A549 (cell line): Measurements from ENCODE around the gene GRID1. TPM values are rescaled to one million over a fixed set of nuclear protein-coding genes. Genes with fewer than 3 reads are reported as not detected.

Experiments used
- ATAC-seq, 2 experiments: fragments of 200-7000 bp in 1 of 2; fragments of >200 bp in 1 of 2; cut with Nextera tagmentation in 1 of 2; cut with Tn5 transposase in 1 of 2; 3 replicates each; pipeline versions ENCODE4 v1.8.0 to v1.9.1; 2018 to 2020; ENCODE audit warnings: mild to moderate bottlenecking in 1 of 2, moderate library complexity in 1 of 2
- CTCF ChIA-PET: fragments of 300-600 bp; sonication (Branson Sonifier 250); formaldehyde crosslinking; extraction: SDS; loops from one replicate; lab custom pipeline; 2021; ENCODE audit warnings: antibody characterized with exemption, inconsistent platforms; lab: Yijun Ruan, JAX
- POLR2A ChIA-PET: fragments of 350-600 bp; formaldehyde crosslinking; extraction: SDS; loops from one replicate; lab custom pipeline; 2021; ENCODE audit warnings: antibody characterized with exemption, inconsistent platforms; lab: Yijun Ruan, JAX
- DNase-seq, 2 experiments: peaks; one replicate each; pipeline versions ENCODE4 v3.0.0 to v3.0.0-alpha.2; 2011 to 2016; ENCODE audit warnings: low read depth in 1 of 2, low spot score in 1 of 2
- FAIRE-seq: peaks from 2 replicates; lab custom pipeline; 2011; peaks lifted over from hg19 to GRCh38; lab: Jason Lieb, UNC
- H3K27ac ChIP-seq, 2 experiments: fragments of >200 bp; sonication (Bioruptor Twin); formaldehyde crosslinking; 3 replicates each; pipeline ENCODE4 v1.5.1; 2016 to 2017
- H3K4me1 ChIP-seq: fragments of >200 bp; sonication (Bioruptor Twin); formaldehyde crosslinking; 3 replicates; pipeline ENCODE4 v1.6.1; 2016
- H3K4me2 ChIP-seq: fragments of >200 bp; sonication (Bioruptor Twin); formaldehyde crosslinking; 3 replicates; pipeline ENCODE4 v1.6.1; 2016
- H3K4me3 ChIP-seq: fragments of >200 bp; sonication (Bioruptor Twin); formaldehyde crosslinking; 3 replicates; pipeline ENCODE4 v1.5.1; 2016
- H3K9me3 ChIP-seq: fragments of >200 bp; sonication (Bioruptor Twin); formaldehyde crosslinking; 3 replicates; pipeline ENCODE4 v1.6.1; 2016
- BHLHE40 ChIP-seq: IDR thresholded peaks from 2 replicates; pipeline ENCODE4 v1.6.1; 2012; ENCODE audit warnings: low read depth, low read length, inconsistent platforms
- CBX8 ChIP-seq: fragments of 200-600 bp; sonication (generic); IDR thresholded peaks from 2 replicates; pipeline ENCODE4 v1.6.1; 2016
- CEBPB ChIP-seq, 2 experiments: fragments of >200 bp in 1 of 2; sonication (Bioruptor Twin) in 1 of 2; formaldehyde crosslinking in 1 of 2; IDR thresholded peaks; 2 replicates each; pipeline ENCODE4 v1.6.1; 2012 to 2016
- CTCF ChIP-seq: fragments of >200 bp; sonication (Bioruptor Twin); formaldehyde crosslinking; IDR thresholded peaks from 3 replicates; pipeline ENCODE4 v1.5.1; 2016
- E2F6 ChIP-seq: IDR thresholded peaks from 2 replicates; pipeline ENCODE4 v1.6.1; 2012; ENCODE audit warnings: low read depth, borderline replicate concordance
- EHF ChIP-seq: fragments of 250-450 bp; sonication (Bioruptor Pico); IDR thresholded peaks from 2 replicates; pipeline ENCODE4 v1.5.0; 2020; ENCODE audit warnings: mild to moderate bottlenecking
- EHMT2 ChIP-seq: fragments of 200-600 bp; sonication (generic); IDR thresholded peaks from 2 replicates; pipeline ENCODE4 v1.6.1; 2016; ENCODE audit warnings: antibody characterized with exemption, low read depth, mild to moderate bottlenecking, moderate library complexity
- FOSL2 ChIP-seq, 2 experiments: fragments of 450-650 bp in 1 of 2; fragments of >200 bp in 1 of 2; sonication (Bioruptor Twin) in 1 of 2; formaldehyde crosslinking; IDR thresholded peaks; 2 replicates each; pipeline versions ENCODE4 v1.5.0 to v1.6.1; 2016 to 2020; ENCODE audit warnings: mild to moderate bottlenecking in 1 of 2, moderate library complexity in 1 of 2
- HDAC2 ChIP-seq: fragments of 200-600 bp; sonication (generic); IDR thresholded peaks from 2 replicates; pipeline ENCODE4 v1.6.1; 2016
- HES2 ChIP-seq: fragments of >200 bp; sonication (Bioruptor Twin); formaldehyde crosslinking; IDR thresholded peaks from 2 replicates; pipeline ENCODE4 v1.6.1; 2016
- HEYL ChIP-seq: fragments of 250-450 bp; sonication (Bioruptor Pico); IDR thresholded peaks from 2 replicates; pipeline ENCODE4 v1.8.0; 2021; ENCODE audit warnings: mild to moderate bottlenecking, moderate library complexity
- HOXA7 ChIP-seq: fragments of 250-450 bp; sonication (Bioruptor Pico); IDR thresholded peaks from 2 replicates; pipeline ENCODE4 v1.5.0; 2020; ENCODE audit warnings: mild to moderate bottlenecking, moderate library complexity
- HOXB13 ChIP-seq: fragments of 250-450 bp; sonication (Bioruptor Pico); IDR thresholded peaks from 2 replicates; pipeline ENCODE4 v1.5.0; 2020; ENCODE audit warnings: low read depth, mild to moderate bottlenecking, moderate library complexity
- JUN ChIP-seq, 2 experiments: fragments of >200 bp; sonication (Bioruptor Twin); formaldehyde crosslinking; IDR thresholded peaks; 2 replicates in 1 of 2; 3 replicates in 1 of 2; pipeline ENCODE4 v1.6.1; 2016 to 2017
- JUNB ChIP-seq: fragments of >200 bp; sonication (Bioruptor Twin); formaldehyde crosslinking; IDR thresholded peaks from 2 replicates; pipeline ENCODE4 v1.6.1; 2016
- KDM1A ChIP-seq: fragments of 200-600 bp; sonication (generic); IDR thresholded peaks from 2 replicates; pipeline ENCODE4 v1.6.1; 2016; ENCODE audit warnings: low read depth, mild to moderate bottlenecking
- MAZ ChIP-seq: fragments of 150-350 bp; IDR thresholded peaks from 2 replicates; pipeline ENCODE4 v1.6.1; 2014; ENCODE audit warnings: antibody characterized with exemption, low read depth, low read length, borderline replicate concordance
- MYC ChIP-seq: IDR thresholded peaks from 2 replicates; pipeline ENCODE4 v1.6.1; 2012; ENCODE audit warnings: mild to moderate bottlenecking, inconsistent platforms, low read length, improper control_type of control experiment, borderline replicate concordance
- RAD21 ChIP-seq, 2 experiments: fragments of >200 bp in 1 of 2; sonication (Bioruptor Twin) in 1 of 2; formaldehyde crosslinking in 1 of 2; IDR thresholded peaks in 1 of 2; conservative IDR thresholded peaks in 1 of 2; 2 replicates in 1 of 2; 3 replicates in 1 of 2; pipeline ENCODE4 v1.6.1; 2012 to 2018; ENCODE audit warnings: inconsistent platforms in 1 of 2
- SREBF2 ChIP-seq: fragments of 450-650 bp; IDR thresholded peaks from 2 replicates; pipeline ENCODE4 v1.6.1; 2014; ENCODE audit warnings: mild to moderate bottlenecking, moderate library complexity
- TFCP2L1 ChIP-seq: fragments of 250-450 bp; sonication (Bioruptor Pico); IDR thresholded peaks from 2 replicates; pipeline ENCODE4 v1.5.0; 2021; ENCODE audit warnings: mild to moderate bottlenecking
- ZFP36 ChIP-seq: fragments of 450-650 bp; IDR thresholded peaks from 2 replicates; pipeline ENCODE4 v1.6.1; 2014; ENCODE audit warnings: borderline replicate concordance; ENCODE audit not compliant: partially characterized antibody
- ZNF302 ChIP-seq: fragments of 250-450 bp; sonication (Bioruptor Pico); IDR thresholded peaks from 2 replicates; pipeline ENCODE4 v1.9.0; 2021; ENCODE audit warnings: inconsistent platforms, mild to moderate bottlenecking, moderate library complexity
- WGBS: methylation state at CpG from one replicate; pipeline ENCODE4 v1.1.6; 2017; ENCODE audit errors: missing lambda C conversion rate; 5-methylcytosine and 5-hydroxymethylcytosine counted together
- polyA plus RNA-seq, 4 experiments: library from polyadenylated mRNA; depleted of rRNA in 3 of 4; stranded (reverse); fragments of >200 nt; fragmentation: RNase III in 1 of 4; extraction: RNeasy Plus Mini Kit Qiagen cat#74134 plus additional on column Dnase treatment in 1 of 4; gene quantifications; 2 replicates in 3 of 4; 3 replicates in 1 of 4; pipeline ENCODE4 v1.2.3, GENCODE V29; 2011 to 2017
- TF ChIP-seq, protein P1 (sequence below): fragments of 250-450 bp; sonication (Bioruptor Pico); IDR thresholded peaks from 2 replicates; pipeline ENCODE4 v1.5.0; 2021; ENCODE audit warnings: mild to moderate bottlenecking, moderate library complexity, borderline replicate concordance
- TF ChIP-seq, protein P2 (sequence below): fragments of >200 bp; sonication (Bioruptor Twin); formaldehyde crosslinking; IDR thresholded peaks from 3 replicates; pipeline ENCODE4 v1.6.1; 2016
- TF ChIP-seq, protein P3 (sequence below): IDR thresholded peaks from 2 replicates; pipeline ENCODE4 v1.6.1; 2012
- TF ChIP-seq, protein P4 (sequence below): fragments of 150-350 bp; IDR thresholded peaks from 2 replicates; pipeline ENCODE4 v1.6.1; 2014; ENCODE audit warnings: low read depth, mild to moderate bottlenecking, low read length

The GRID1 gene
- polyA plus RNA-seq, 2 of the 4 experiments (the other 2 are of a cell fraction) = 0.14 to 0.30 TPM

DNA sequence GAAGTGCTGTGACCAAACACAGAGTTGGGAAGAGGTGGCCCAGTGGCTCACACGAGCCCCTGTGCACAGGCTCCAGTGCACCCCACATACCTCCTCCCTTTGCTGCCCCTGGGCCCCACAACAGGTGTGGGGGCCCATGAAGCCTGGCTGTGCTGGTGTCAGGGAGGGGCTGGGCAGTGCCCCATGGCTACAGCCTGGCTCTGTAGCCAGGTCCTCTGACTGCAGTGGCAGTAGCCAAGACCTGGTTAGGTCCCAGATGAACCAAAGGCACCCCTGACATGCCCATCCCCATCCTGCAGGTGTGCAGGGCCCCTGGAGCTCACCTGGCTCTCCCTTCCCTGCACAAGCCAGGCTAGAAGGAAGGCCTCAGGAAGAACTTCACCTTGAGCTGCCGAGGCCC, 176.3 kb downstream of the GRID1 start:
- no peak for FAIRE-seq

GRCh38 chr10:86189891-86190290, 176.7 kb downstream of the GRID1 start:
- TF ChIP-seq JUN (IDR thresholded peaks at IDR 0.05) = no peak
- TF ChIP-seq CBX8 = no peak
- no peak for TF ChIP-seq MAZ
- TF ChIP-seq, protein P1, sequence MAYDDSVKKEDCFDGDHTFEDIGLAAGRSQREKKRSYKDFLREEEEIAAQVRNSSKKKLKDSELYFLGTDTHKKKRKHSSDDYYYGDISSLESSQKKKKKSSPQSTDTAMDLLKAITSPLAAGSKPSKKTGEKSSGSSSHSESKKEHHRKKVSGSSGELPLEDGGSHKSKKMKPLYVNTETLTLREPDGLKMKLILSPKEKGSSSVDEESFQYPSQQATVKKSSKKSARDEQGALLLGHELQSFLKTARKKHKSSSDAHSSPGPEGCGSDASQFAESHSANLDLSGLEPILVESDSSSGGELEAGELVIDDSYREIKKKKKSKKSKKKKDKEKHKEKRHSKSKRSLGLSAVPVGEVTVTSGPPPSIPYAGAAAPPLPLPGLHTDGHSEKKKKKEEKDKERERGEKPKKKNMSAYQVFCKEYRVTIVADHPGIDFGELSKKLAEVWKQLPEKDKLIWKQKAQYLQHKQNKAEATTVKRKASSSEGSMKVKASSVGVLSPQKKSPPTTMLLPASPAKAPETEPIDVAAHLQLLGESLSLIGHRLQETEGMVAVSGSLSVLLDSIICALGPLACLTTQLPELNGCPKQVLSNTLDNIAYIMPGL (CRISPR knock-in tag) = no peak
- TF ChIP-seq HOXB13 (CRISPR knock-in tag) = no peak
- no peak for TF ChIP-seq TFCP2L1 (CRISPR knock-in tag)
- TF ChIP-seq CEBPB (IDR thresholded peaks at IDR 0.05) = no peak
- no peak for TF ChIP-seq JUNB
- TF ChIP-seq, protein P2, sequence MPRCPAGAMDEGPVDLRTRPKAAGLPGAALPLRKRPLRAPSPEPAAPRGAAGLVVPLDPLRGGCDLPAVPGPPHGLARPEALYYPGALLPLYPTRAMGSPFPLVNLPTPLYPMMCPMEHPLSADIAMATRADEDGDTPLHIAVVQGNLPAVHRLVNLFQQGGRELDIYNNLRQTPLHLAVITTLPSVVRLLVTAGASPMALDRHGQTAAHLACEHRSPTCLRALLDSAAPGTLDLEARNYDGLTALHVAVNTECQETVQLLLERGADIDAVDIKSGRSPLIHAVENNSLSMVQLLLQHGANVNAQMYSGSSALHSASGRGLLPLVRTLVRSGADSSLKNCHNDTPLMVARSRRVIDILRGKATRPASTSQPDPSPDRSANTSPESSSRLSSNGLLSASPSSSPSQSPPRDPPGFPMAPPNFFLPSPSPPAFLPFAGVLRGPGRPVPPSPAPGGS = no peak
- TF ChIP-seq HES2 = no peak
- TF ChIP-seq FOSL2 (IDR thresholded peaks at IDR 0.05) = no peak
- TF ChIP-seq FOSL2 (CRISPR knock-in tag; IDR thresholded peaks at IDR 0.05) = no peak
- TF ChIP-seq, protein P3, sequence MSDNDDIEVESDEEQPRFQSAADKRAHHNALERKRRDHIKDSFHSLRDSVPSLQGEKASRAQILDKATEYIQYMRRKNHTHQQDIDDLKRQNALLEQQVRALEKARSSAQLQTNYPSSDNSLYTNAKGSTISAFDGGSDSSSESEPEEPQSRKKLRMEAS = no peak
- TF ChIP-seq EHMT2 = no peak
- TF ChIP-seq, protein P4, sequence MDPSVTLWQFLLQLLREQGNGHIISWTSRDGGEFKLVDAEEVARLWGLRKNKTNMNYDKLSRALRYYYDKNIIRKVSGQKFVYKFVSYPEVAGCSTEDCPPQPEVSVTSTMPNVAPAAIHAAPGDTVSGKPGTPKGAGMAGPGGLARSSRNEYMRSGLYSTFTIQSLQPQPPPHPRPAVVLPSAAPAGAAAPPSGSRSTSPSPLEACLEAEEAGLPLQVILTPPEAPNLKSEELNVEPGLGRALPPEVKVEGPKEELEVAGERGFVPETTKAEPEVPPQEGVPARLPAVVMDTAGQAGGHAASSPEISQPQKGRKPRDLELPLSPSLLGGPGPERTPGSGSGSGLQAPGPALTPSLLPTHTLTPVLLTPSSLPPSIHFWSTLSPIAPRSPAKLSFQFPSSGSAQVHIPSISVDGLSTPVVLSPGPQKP = no peak
- TF ChIP-seq HOXA7 = no peak
- no peak for TF ChIP-seq HDAC2
- TF ChIP-seq EHF (CRISPR knock-in tag) = no peak
- CTCF ChIA-PET = no interaction called here
- H3K4me3 ChIP-seq = no peak overlapping the region
- H3K9me3 ChIP-seq = no peaks in the 10 kb centered on the region
- POLR2A ChIA-PET = no interaction called here
- ATAC-seq = no peak
- H3K4me1 ChIP-seq = no peaks in the 10 kb centered on the region
- WGBS = 33% methylated on average over 8 of the region's 8 CpGs
- no peak overlapping the region for H3K27ac ChIP-seq
- no peak overlapping the region for H3K4me2 ChIP-seq
- FAIRE-seq = no peak
- no peak for DNase-seq

More for the DNA sequence above, 176.3 kb downstream of the GRID1 start:
- 5% methylated on average over 2 of the region's 2 CpGs for WGBS
- no peaks in the 10 kb centered on the region for H3K4me1 ChIP-seq
- H3K27ac ChIP-seq = no peak overlapping the region
- DNase-seq (no peak), ATAC-seq (no peak)
- H3K9me3 ChIP-seq = no peaks in the 10 kb centered on the region
- POLR2A ChIA-PET = no interaction called here
- TF ChIP-seq KDM1A = no peak
- TF ChIP-seq ZNF302 (CRISPR knock-in tag) = no peak
- no peak for TF ChIP-seq MAZ
- no peak for TF ChIP-seq BHLHE40
- TF ChIP-seq RAD21 (conservative IDR thresholded peaks at IDR 0.05 in 1 of 2, IDR thresholded peaks at IDR 0.05 in 1 of 2) = no peak
- no peak for TF ChIP-seq ZFP36
- TF ChIP-seq SREBF2 = no peak
- TF ChIP-seq, protein P3 = no peak
- no peak for TF ChIP-seq HEYL (CRISPR knock-in tag)
- TF ChIP-seq E2F6 = no peak
- TF ChIP-seq MYC = no peak
- no peak for TF ChIP-seq CTCF
- H3K4me2 ChIP-seq = no peak overlapping the region
- CTCF ChIA-PET = no interaction called here
- no peak overlapping the region for H3K4me3 ChIP-seq
